ENCODE results near the gene PDCD4. TPM values are rescaled to one million over a fixed set of nuclear protein-coding genes. Genes with fewer than 3 reads are reported as not detected.

Gene PDCD4
- total and polyA plus RNA-seq, 2 of the 13 experiments (the other 11 are each of a cell fraction or from before 2014, with no cell fraction given): 22.8 to 56.2 TPM

DNA sequence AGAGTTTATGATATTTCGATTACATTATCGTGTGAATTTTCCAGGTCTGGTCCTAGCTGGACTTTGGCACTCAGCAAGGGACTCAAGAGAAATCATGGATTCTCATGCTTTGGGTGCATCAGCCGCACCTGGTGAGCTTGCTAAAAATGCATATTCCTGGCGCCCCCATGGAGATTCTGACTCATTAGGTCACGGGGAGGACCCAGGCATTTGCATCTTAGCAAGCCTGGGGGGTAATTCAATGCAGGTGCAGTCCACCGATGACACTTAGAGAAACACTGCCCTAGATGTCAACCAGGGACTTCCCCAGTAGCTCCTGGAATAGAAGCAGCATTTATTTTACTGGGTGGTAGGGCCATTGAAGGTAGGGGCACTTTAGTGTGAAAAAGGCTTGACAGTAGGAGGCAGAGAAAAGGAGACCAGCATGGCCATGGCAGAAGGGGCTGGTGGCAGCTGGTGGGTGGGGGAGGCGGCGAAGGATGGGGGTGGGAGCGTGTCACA lies 29.9 kb upstream of the PDCD4 start:
- no peaks in the 10 kb centered on the region for H3K9me3 ChIP-seq (ENCODE audit: low read length)
- no peaks in the 10 kb centered on the region for H3K27me3 ChIP-seq (ENCODE audit: control insufficient read depth in 1 of 2, insufficient read depth in 2 of 2, low read length in 2 of 2)
- CTCF ChIA-PET (ENCODE audit: low intra/inter-chr PET ratio, low total read pairs): no interaction called here
- FAIRE-seq (no peak), ATAC-seq (no peak), DNase-seq (ENCODE audit: low spot score) (no peak)
- POLR2A ChIA-PET: interaction anchor here (2.7 kb wide), 1 partner anchor 77 kb away, joined by 9 read pairs; the partner anchor contains the start of genes BBIP1 and SHOC2
- in situ Hi-C loops (cut with HindIII; ENCODE audit: extremely low pct_ligation_motif_present, low pct_unique_long_range_greater_than_20kb): no loop called here
- no TSS peak for BruUV-seq (replicated peaks)
- H2AFZ ChIP-seq (ENCODE audit: low read length): no peak overlapping the region
- no peaks in the 10 kb centered on the region for H3K79me2 ChIP-seq (ENCODE audit: insufficient read depth, low read length)
- 93% methylated on average over 9 of the region's 9 CpGs for WGBS (ENCODE audit: low lambda C conversion rate)
- no peak overlapping the region for H3K9ac ChIP-seq (ENCODE audit: insufficient read depth, low read depth, low read length)
- TF ChIP-seq TCF12 (IDR thresholded peaks at IDR 0.05) (no peak), TCF12 (CRISPR knock-in tag; IDR thresholded peaks at IDR 0.05) (no peak), SETDB1 (CRISPR knock-in tag; IDR thresholded peaks at IDR 0.05; ENCODE audit: borderline replicate concordance) (no peak)
- H3K36me3 ChIP-seq (replicated peaks in 1 of 2; ENCODE audit: control insufficient read depth in 1 of 2, insufficient read depth in 2 of 2, low read length in 2 of 2): no peaks in the 10 kb centered on the region
- intact Hi-C loops (cut with micrococcal nuclease; ENCODE audit: unreplicated experiment): no loop called here
- H3K4me3 ChIP-seq (replicated peaks in 1 of 3; ENCODE audit: insufficient read depth in 1 of 3, low read depth in 2 of 3, low read length in 3 of 3): no peak overlapping the region
- H4K20me1 ChIP-seq (ENCODE audit: insufficient read depth, low read length): no peaks in the 10 kb centered on the region
- H3K4me2 ChIP-seq (ENCODE audit: low read depth, low read length): no peak overlapping the region
- peaks cover 99% of the 10 kb centered on the region for H3K4me1 ChIP-seq (ENCODE audit: insufficient read depth, low read length)
- H3K27ac ChIP-seq (ENCODE audit: extremely low read length, insufficient read depth, low read length): no peak overlapping the region

DNA sequence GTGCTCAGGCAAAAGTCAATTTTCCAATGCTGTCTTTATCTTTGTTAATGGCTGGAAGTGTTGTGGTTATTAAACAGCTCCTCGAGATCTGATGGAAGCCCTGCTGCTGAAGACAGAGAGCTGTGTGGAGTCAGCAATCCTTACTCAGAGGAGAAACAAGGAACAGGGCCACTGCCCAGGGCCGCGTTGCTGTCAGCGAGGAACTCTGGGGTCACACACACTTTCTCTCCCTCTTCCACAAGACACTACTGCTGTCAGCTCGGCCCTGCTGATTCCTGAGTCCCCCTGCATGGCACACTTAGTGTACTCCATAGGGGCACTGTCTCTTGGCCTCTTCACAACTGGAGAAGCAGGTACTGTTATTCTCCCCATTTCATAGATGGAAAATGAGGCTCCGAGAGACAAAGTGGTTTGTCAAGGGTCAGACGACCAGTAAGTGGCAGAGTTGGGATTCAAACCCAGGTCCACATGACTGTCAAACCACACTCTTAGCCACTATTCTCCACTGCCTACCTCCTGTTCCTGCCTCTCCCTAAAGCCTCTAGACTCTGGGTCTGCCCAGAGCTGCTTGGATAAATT lies 29.3 kb upstream of the PDCD4 start:
- H3K36me3 ChIP-seq (replicated peaks in 1 of 2; ENCODE audit: control insufficient read depth in 1 of 2, insufficient read depth in 2 of 2, low read length in 2 of 2): no peaks in the 10 kb centered on the region
- H4K20me1 ChIP-seq (ENCODE audit: insufficient read depth, low read length): no peaks in the 10 kb centered on the region
- TF ChIP-seq SRF (IDR thresholded peaks at IDR 0.05; ENCODE audit: low read depth, low read length): no peak
- peak; percentile 65 for TF ChIP-seq ZNF629 (CRISPR knock-in tag; conservative IDR thresholded peaks at IDR 0.05)
- ChIA-PET CTCF (ENCODE audit: low intra/inter-chr PET ratio, low total read pairs) (no interaction called here), POLR2A (interaction anchor here (2.2 to 2.7 kb wide), 2 partner anchors 29 to 76 kb away, joined by 9 to 11 read pairs; partner anchors contain the start of genes BBIP1, PDCD4 and SHOC2)
- H3K27me3 ChIP-seq (ENCODE audit: control insufficient read depth in 1 of 2, insufficient read depth in 2 of 2, low read length in 2 of 2): no peaks in the 10 kb centered on the region
- no peaks in the 10 kb centered on the region for H3K79me2 ChIP-seq (ENCODE audit: insufficient read depth, low read length)
- intact Hi-C loops (cut with micrococcal nuclease; ENCODE audit: unreplicated experiment): no loop called here
- H3K4me3 ChIP-seq (replicated peaks in 1 of 3; ENCODE audit: insufficient read depth in 1 of 3, low read depth in 2 of 3, low read length in 3 of 3): no peak overlapping the region
- in situ Hi-C loops (cut with HindIII; ENCODE audit: extremely low pct_ligation_motif_present, low pct_unique_long_range_greater_than_20kb): no loop called here
- 96% methylated on average over 5 of the region's 7 CpGs for WGBS (ENCODE audit: low lambda C conversion rate)
- no peak for DNase-seq (ENCODE audit: low spot score)
- H3K4me1 ChIP-seq (ENCODE audit: insufficient read depth, low read length): peaks cover 99% of the 10 kb centered on the region
- no peak overlapping the region for H3K9ac ChIP-seq (ENCODE audit: insufficient read depth, low read depth, low read length)
- H3K27ac ChIP-seq (ENCODE audit: extremely low read length, insufficient read depth, low read length): peak overlapping the region; percentile 17
- ATAC-seq: no peak
- no peak overlapping the region for H3K4me2 ChIP-seq (ENCODE audit: low read depth, low read length)
- no peaks in the 10 kb centered on the region for H3K9me3 ChIP-seq (ENCODE audit: low read length)
- no TSS peak for BruUV-seq (replicated peaks)
- no peak overlapping the region for H2AFZ ChIP-seq (ENCODE audit: low read length)
- no peak for FAIRE-seq
